Measurements from ENCODE around the gene EXD3. TPM values are rescaled to one million over a fixed set of nuclear protein-coding genes. Genes with fewer than 3 reads are reported as not detected.
"Not testable (repeated sequence)": the region's sequence is repeated elsewhere in the genome, so short reads cannot be mapped to it uniquely, and the experiment has no call there.

EXD3 gene
- polyA plus RNA-seq, 3 donors: 12.0 to 35.4 (median 16.6) TPM

DNA sequence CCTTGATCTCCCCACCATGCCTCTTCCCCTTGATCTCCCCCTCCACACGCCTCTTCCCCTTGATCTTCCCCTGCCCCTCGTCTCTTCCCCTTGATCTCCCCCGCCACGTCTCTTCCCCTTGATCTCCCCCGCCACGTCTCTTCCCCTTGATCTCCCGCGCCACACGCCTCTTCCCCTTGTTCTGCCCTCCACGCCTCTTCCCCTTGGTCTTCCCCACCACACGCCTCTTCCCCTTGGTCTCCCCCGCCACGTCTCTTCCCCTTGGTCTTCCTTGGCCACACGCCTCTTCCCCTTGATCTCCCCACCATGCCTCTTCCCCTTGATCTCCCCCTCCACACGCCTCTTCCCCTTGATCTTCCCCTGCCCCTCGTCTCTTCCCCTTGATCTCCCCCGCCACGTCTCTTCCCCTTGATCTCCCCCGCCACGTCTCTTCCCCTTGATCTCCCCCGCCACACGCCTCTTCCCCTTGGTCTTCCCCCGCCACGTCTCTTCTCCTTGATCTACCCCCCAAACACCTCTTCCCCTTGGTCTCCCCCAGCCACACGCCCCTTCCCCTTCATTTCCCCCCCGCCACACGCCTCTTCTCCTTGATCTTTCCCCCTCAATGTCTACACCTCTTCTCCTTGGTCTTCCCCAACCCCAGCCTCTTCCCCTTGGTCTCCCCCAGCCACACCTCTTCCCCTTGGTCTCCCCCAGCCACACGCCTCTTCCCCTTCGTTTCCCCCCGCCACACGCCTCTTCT lies 28.5 kb upstream of the EXD3 start:
- DNase-seq (ENCODE audit: extremely low read depth in 1 of 11, low read depth in 9 of 11, low spot score in 4 of 11): not testable (repeated sequence)

DNA sequence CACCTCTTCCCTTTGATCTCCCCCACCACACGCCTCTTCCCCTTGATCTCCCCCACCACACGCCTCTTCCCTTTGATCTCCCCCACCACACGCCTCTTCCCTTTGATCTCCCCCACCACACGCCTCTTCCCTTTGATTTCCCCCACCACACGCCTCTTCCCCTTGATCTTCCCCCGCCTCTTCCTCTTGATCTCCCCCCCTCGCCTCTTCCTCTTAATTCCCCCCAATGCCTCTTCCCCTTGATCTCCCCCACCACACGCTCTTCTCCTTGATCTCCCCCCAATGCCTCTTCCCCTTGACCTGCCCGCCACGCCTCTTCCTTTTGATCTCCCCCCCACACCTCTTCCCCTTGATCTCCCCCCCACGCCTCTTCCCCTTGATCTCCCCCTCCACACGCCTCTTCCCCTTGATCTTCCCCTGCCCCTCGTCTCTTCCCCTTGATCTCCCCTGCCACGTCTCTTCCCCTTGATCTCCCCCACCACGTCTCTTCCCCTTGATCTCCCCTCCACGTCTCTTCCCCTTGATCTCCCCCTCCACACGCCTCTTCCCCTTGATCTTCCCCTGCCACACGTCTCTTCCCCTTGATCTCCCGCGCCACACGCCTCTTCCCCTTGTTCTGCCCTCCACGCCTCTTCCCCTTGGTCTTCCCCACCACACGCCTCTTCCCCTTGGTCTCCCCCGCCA lies 27.7 kb upstream of the EXD3 start:
- not testable (repeated sequence) for DNase-seq (ENCODE audit: extremely low read depth in 1 of 11, low read depth in 9 of 11, low spot score in 4 of 11)

DNA sequence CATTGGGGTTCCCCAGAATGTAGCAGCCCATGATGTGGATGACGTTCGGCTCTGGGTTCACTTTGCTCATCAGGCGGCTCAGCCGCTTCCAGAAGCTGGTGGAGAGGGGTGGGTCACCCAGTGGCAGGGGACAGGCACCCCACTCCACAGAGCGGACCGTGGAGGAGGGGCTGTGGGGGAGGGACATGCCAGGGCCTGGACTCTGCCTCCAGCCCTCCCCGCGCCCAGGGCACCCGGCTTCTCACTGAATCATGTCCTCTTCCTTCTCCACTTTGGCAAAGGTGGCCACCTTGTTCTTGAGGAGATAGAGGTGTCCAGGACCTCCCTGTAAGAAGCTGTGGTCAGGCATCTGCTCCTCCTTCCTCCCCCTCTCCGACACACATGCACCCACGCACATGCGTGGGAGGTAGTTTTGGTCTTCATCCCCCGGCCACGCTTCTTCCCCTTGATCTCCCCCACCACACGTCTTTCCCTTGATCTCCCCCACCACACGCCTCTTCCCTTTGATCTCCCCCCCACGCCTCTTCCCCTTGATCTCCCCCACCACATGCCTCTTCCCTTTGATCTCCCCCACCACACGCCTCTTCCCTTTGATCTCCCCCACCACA lies 27.1 kb upstream of the EXD3 start:
- DNase-seq (ENCODE audit: extremely low read depth in 1 of 11, low read depth in 9 of 11, low spot score in 4 of 11): no peak

DNA sequence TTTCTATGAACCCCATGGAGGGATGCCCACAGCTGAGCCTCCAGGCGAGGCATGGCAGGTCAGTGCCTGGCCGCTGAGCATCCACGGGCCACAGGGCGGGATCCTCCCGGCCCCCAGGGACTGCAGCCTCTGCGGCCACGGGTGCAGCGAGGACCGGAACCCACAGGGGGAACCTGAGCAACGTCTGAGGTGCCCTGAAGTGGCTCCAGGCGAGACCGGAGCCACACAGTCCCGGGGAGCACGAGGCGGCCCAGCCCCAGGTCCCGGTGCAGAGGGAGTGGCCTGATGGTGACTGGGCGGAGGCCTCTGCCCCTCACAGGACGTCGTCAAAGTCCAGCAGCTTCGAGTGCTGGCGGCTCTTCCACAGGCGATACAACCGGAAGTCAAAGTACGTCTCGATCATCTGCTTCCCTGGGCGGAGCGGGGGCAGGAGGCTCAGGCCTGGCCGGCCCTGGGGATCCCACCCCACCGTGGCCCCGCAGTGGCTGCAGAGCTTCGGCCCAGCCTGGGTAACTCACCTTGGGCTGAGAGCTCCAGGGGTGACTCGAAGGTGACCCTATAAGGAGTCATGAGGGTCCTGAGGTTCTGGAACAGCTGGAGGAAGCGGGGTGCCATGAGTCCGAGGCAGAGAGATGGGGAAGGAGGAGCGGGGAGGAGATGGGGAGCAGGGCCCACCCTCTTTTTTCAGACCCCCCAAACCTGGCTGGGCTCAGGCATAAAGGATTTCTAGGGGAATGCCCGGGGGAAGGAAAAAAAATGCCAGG lies 26.3 kb upstream of the EXD3 start:
- DNase-seq (ENCODE audit: extremely low read depth in 1 of 11, low read depth in 9 of 11, low spot score in 4 of 11): no peak

DNA sequence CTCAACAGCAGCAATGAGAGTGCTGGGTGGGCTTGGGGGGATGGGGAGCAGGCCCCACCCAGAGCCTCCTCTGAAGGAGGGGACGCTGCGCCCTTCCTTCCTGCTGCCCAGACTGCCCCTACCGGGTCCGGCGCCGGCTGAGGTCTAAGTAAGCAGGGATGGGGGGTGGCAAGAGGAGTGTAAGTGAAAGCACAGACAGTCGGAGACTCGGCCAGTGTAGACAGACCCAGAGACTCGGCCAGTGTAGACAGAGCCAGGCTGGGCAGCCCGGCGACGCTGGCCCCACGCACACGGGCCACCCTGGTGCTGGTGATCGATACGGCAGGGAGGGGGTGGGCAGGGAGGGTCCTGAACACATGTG lies 25.6 kb upstream of the EXD3 start:
- DNase-seq (ENCODE audit: extremely low read depth in 1 of 11, low read depth in 9 of 11, low spot score in 4 of 11): no peak

DNA sequence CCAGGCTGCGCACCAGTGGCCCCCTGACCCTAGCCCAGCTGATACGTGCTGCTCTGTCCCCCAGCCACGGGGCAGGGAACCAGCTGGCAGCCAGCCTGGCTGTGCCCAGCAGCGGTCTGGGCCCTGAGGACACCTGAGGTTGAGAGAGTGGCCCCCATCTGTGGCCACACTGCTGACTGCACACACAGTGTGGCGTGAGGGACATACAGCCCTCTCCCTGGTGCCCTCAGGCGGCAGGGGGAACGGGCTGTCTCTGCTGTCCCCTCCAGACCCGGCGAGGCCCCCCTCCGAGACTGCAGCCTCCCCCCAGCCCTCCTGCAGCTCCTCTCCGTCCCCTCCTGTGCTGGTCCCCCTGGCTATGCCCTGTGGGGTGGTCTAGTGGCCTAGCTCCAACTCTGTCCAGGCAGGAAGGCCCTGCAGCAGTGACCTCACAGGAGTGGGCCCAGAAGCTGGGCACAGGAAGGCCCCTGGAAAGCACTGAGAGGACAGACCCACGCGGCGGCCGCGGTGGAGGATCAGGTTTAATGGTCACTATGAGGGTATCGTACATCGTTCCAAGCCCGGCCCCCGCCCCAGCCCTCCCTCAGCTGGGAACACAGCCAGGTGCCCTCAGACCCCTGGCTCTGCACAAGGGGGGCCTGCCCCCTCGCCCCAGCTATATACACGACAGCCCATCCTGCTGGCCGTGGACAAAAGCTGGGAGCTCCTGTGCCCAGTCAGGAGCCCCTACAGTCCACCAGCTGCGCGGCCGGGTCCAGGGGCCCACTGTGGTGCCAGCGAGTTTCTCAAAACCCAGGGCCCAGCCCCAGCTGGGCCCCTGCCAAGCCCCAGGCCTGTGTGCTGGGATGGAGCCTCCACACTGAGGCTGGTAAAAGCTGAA lies 25.0 kb upstream of the EXD3 start:
- no peak for DNase-seq (ENCODE audit: extremely low read depth in 1 of 11, low read depth in 9 of 11, low spot score in 4 of 11)

DNA sequence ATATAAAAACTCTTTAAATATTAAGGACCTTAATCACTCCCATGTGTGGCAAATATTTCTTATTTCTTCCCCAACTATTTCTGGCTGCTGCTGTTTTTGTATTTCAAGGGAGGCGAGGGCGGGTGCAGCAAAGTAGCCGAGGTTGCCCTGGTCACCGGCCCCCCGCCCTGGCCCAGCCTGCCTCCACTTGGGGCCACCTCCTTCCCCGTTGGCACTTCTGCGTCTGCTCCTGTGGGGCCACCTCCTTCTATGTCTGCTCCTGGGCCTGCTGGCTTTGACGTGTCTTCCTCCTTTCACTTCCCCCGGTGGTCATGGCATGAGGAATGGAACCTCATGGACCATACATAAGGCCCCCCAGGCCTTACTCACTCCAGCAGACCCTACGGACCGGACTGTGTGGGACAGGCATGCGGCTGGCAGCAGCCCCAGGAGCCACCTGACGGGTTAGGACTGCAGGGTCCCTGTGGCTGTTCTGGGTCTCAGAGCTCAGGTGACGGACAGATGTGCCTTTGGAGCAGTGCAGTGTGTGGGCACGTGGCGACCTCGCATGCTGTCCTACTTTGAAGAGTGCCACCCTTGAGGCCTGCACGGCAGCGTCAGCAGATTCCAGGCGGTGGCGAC lies 24.0 kb upstream of the EXD3 start:
- DNase-seq (ENCODE audit: extremely low read depth in 1 of 11, low read depth in 9 of 11, low spot score in 4 of 11): no peak

DNA sequence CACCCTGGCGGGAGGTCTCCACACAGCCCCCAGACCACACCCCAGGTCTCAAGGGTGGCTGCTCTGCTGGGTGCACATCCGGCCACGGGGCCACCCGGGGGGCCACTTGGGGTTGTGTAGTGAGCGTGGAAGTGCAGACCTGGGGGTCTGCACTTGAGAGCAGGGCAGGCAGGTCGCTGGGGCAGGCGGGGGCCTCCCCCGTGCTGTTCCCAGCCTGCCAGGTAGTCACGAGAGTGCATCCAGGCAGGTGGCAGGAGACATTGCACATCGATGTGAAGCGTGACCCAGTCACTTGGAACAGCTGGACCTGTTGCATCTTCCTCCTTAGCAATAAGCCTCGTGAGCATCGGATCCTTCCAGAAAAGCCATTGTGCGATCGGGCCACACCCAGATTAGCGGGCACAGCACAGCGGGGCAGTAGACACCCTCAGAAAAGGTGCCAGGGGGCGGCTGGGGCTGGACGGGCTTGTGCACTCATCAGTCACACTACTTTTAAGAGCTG lies 23.0 kb upstream of the EXD3 start:
- no peak for DNase-seq (ENCODE audit: extremely low read depth in 1 of 11, low read depth in 9 of 11, low spot score in 4 of 11)

DNA sequence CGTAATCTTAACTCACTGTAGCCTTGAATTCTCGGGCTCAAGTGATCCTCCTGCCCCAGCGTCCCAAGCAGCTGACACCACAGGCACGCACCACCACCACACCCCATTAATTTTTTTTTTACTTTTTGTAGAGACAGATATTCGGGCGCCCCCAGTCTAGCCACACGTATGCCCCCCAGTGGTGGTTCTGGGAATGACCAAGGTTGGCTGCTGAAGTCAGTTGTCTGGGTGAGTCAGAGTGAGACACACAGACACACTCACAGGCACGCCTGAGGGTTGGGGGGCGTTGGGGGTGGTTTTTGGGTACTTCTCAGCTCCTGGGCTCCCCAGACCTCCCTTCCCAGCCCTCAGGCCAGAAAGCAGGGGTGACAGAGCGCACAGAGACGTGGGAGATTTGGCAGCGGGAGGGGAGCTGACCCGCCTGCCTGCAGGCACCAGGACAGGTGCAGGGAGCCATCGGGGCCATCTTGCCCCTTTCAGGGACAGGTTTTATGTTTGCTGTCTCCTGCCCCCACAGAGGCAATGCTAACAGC lies 22.4 kb upstream of the EXD3 start:
- DNase-seq (ENCODE audit: extremely low read depth in 1 of 11, low read depth in 9 of 11, low spot score in 4 of 11): peak in 1 of 11 donors; percentile 47

DNA sequence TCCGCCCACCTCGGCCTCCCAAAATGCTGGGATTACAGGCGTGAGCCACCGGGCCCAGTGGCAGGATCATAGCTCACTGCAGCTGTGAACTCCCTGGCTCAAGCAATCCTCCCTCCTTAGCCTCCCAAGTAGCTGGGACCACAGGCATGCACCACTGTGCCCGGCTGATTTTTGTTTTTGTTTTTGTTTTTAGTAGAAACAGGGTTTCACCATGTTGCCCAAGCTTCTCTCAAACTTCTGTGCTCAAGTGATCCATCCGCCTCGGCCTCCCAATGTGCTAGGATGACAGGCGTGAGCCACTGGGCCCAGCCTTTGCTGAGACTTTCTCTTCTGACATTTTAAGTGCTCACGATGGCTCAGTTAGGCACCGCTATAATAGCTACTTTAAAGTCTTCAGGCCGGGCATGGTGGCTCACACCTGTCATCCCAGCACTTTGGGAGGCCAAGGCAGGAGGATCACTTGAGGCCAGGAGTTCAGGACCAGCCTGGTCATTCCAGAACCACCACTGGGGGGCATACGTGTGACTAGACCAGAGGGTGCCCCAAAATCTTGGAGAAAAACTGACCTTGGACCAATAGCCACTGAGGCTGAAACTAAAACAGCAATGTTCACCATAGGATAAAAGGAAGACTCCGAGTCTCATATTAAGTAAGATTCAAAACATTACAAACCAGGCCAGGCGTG lies 21.3 kb upstream of the EXD3 start:
- no peak for DNase-seq (ENCODE audit: extremely low read depth in 1 of 11, low read depth in 9 of 11, low spot score in 4 of 11)

DNA sequence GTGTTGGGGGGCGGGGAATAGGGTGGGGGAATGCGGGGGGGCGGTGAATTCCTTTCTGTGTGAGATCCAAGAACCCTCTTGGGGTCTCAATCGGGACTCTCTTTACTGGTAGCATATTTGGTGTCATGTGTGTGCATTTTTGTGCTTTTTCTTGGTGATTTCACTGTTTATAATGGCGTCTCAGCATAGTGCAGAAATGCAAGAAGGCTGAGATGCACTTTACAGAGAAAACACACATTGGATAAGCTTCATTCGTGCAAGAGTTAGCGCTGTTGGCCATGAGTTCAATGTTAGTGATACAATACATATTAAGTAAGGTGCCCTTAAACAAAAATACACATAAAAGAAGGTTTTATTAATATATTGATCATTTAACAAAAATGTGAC lies 19.0 kb upstream of the EXD3 start:
- no peak for DNase-seq (ENCODE audit: extremely low read depth in 1 of 11, low read depth in 9 of 11, low spot score in 4 of 11)

DNA sequence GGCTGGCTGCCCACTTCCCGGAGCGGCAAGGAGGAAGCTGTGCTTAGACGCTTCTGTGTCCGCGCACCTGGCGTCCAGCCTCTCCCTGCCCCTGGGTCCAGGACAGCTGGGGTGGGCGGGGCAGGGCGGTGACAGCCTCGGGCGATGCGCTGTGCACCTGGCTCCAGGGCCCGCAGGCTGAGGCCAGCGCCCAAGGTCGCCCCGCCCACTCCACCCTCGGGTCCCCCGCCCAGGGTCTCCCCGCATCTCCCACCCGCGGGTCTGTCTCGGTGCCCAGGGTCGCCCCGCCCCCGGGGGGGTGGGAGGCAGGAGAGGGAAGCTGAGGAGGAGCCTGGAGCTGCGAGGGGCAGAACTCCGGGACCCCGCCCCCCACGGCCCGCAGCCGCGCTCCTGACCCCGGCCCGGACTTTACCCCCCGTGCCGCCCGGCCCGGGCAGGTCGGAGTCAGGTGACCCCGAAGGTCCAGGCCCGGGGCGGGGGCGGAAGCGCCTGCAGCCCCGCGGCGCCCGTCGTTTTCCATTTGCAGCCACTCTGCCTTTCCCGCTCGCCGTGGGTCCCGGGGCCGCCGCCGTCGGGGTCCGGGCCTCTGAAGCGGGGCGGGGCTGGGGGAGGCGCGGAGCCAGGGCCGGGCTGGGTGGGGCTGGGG lies 18.4 kb upstream of the EXD3 start, which contains the start of gene ENTPD8:
ENTPD8 (minus strand) TSS at position 69 of the 646 bp plus-strand sequence. CDS start 3,072 bp downstream, outside the sequence.
- no peak for DNase-seq (ENCODE audit: extremely low read depth in 1 of 11, low read depth in 9 of 11, low spot score in 4 of 11)

DNA sequence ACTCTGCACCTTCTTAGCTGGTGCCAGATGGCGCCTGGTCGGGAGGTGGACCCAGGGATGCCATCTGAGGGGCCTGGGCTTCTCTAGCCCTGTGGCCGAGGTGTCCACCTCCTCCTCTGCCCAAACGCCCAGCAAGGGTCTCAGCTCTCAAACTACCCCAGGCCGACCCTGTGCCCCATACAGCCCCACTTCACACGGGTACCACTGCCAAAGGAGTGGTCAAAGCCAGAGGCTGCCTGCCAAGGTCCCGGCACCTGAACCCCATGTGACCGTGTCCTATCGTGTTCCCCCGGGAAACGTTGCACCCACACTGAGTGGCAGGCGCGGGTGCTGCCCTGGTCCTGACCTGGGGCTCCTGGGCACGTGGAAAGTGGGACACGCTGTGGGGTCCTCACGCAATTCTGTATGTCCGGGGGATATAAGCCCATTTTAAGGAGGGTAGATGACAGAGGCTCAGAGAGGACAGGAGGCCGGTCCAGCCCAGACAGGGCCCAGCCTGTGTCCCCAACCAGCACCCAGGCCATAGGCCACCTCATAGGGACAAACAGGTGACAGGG lies 16.3 kb upstream of the EXD3 start:
- no peak for DNase-seq (ENCODE audit: extremely low read depth in 1 of 11, low read depth in 9 of 11, low spot score in 4 of 11)

DNA sequence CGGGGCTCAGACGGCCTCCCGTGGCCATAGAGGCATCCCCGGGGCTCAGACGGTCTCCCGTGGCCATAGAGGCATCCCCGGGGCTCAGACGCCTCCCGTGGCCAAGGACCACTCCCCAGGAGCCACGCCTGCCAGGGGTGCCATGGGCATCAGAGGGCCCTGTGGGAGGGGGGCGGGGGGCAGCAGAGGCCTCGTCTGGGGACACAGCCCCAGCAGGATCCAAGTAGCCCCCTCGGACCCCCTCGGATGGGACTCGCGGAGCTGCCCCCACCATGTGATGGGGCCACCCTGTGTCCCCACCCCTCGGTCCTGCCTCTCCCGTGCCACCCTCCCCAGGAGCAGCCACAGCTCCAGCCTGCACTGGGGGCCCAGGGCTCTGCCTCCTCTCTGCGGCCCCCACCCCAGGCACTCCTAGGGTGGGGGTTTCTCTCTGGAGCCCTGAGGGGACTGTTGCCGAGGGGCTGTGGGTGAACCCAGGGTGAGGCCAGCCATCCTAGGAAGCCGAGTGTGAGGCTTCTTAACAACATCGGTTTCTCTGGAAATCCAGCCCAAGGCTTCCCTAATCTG lies 15.7 kb upstream of the EXD3 start:
- no peak for DNase-seq (ENCODE audit: extremely low read depth in 1 of 11, low read depth in 9 of 11, low spot score in 4 of 11)

DNA sequence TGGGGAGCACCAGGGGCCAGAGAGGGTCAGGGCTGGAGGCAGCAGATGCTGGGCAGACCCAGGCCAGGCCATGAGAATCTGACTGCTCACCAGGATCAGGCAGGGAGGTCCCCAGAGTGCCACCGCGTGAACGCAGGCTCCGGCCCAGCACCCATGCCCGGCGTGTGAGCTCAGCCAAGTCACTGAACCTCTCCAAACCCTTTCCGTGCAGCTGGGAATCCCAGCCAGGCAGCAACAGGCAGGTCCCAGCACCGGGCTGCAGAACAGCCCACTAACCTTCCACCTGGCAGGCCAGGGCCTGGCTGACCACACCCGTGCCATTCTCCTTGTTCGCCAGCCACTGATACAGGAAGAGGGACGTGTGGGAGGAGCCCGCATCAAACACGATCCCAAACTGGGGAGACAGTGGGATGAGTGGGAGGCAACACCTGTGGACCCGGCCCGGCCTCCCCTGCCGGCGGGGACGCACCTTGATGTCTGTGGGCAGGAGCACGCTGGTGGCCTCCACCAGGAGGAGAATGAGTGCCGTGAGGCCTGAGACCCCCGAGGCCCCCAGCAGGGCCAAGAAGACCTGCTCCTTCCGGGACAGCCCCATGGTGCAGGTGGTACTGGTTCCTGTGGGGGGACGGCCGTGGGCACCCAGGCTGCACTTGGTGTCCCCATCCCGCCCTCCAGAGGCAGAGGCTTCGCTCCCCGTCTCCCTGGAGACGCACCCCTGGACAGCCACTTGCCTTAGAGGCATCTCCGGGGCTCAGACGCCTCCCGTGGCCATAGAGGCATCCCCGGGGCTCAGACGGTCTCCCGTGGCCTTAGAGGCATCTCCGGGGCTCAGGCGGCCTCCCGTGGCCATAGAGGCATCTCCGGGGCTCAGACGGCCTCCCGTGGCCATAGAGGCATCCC lies 15.0 kb upstream of the EXD3 start:
- no peak for DNase-seq (ENCODE audit: extremely low read depth in 1 of 11, low read depth in 9 of 11, low spot score in 4 of 11)

All from renal cortex interstitium (tissue), 11 donors.